Suppressor macrophage treated with lipopolysaccharide for 1 hour (primary cell): ENCODE measurements around the gene CABCOCO1.
"Not testable (repeated sequence)": the region's sequence is repeated elsewhere in the genome, so short reads cannot be mapped to it uniquely, and the experiment has no call there.

Source experiments
- DNase-seq, 3 donors: peaks; one replicate each; pipeline ENCODE4 v3.0.0-alpha.2; 2020 to 2022

CABCOCO1 gene

GRCh38 chr10:61719906-61720305 lies 57.2 kb downstream of the CABCOCO1 start:
- DNase-seq, result no peak

- peak; percentile 19 to 38 (median 27) for DNase-seq
Measured at GRCh38 chr10:61721431-61721830, 58.7 kb downstream of the CABCOCO1 start.

- DNase-seq, result not testable (repeated sequence)
Measured at GRCh38 chr10:61725221-61725620, 62.5 kb downstream of the CABCOCO1 start.

- DNase-seq, result no peak
Measured at GRCh38 chr10:61729596-61729995, 66.9 kb downstream of the CABCOCO1 start.

GRCh38 chr10:61730671-61731070 lies 67.9 kb downstream of the CABCOCO1 start:
- no peak for DNase-seq

- no peak for DNase-seq
Measured at GRCh38 chr10:61731638-61732037, 68.9 kb downstream of the CABCOCO1 start.

- no peak for DNase-seq
Measured at GRCh38 chr10:61732629-61733278, 70.0 kb downstream of the CABCOCO1 start.

GRCh38 chr10:61733358-61733940 lies 70.7 kb downstream of the CABCOCO1 start:
- DNase-seq, result peak; percentile 59 to 74 (median 68)

GRCh38 chr10:61735882-61736281 lies 73.2 kb downstream of the CABCOCO1 start:
- no peak for DNase-seq

GRCh38 chr10:61737455-61737854 lies 74.7 kb downstream of the CABCOCO1 start:
- not testable (repeated sequence) for DNase-seq

GRCh38 chr10:61742812-61743211 lies 80.1 kb downstream of the CABCOCO1 start:
- no peak for DNase-seq

- DNase-seq, result peak; percentile 23 to 39 (median 32)
Measured at GRCh38 chr10:61744469-61744868, 81.7 kb downstream of the CABCOCO1 start.

- no peak for DNase-seq
Measured at GRCh38 chr10:61746377-61746776, 83.6 kb downstream of the CABCOCO1 start.

GRCh38 chr10:61747307-61747706 lies 84.6 kb downstream of the CABCOCO1 start:
- DNase-seq, result no peak

- DNase-seq, result no peak
Measured at GRCh38 chr10:61749291-61749690, 86.6 kb downstream of the CABCOCO1 start.

- peak; percentile 73 to 81 (median 79) for DNase-seq
Measured at GRCh38 chr10:61750943-61751471, 88.3 kb downstream of the CABCOCO1 start.

- no peak for DNase-seq
Measured at GRCh38 chr10:61751599-61751998, 88.9 kb downstream of the CABCOCO1 start.

- DNase-seq, result peak; percentile 45 to 74 (median 68)
Measured at GRCh38 chr10:61752111-61753011, 89.6 kb downstream of the CABCOCO1 start.

GRCh38 chr10:61753453-61753852 lies 90.7 kb downstream of the CABCOCO1 start:
- DNase-seq, result no peak

GRCh38 chr10:61754587-61755550 lies 92.1 kb downstream of the CABCOCO1 start:
- peak in 2 of 3 donors; percentile 17 to 67 for DNase-seq

- no peak for DNase-seq
Measured at GRCh38 chr10:61757001-61757400, 94.3 kb downstream of the CABCOCO1 start.
